IMR-90 (cell line): ENCODE results near the gene JKAMP. TPM values are rescaled to one million over a fixed set of nuclear protein-coding genes. Genes with fewer than 3 reads are reported as not detected.

Source experiments
- ATAC-seq: fragments of 200-7000 bp; cut with Tn5 transposase; 2 replicates; pipeline ENCODE4 v1.9.1; 2020; ENCODE audit warnings: low read depth, mild to moderate bottlenecking, moderate library complexity
- BruUV-seq: library from RNA; stranded (reverse); fragments of 400-500 nt; replicated peaks from 2 replicates; lab custom pipeline; 2021; lab: Mats Ljungman, UMichigan
- CTCF ChIA-PET: fragments of 300-600 bp; formaldehyde crosslinking; extraction: SDS; loops from one replicate; lab custom pipeline; 2021; ENCODE audit warnings: antibody characterized with exemption; lab: Yijun Ruan, JAX
- POLR2A ChIA-PET: fragments of 300-600 bp; sonication (Branson Sonifier 250); formaldehyde crosslinking; loops from one replicate; lab custom pipeline; 2022; ENCODE audit warnings: antibody characterized with exemption; ENCODE audit not compliant: unreplicated experiment; lab: Charles Lee
- DNase-seq: peaks from one replicate; pipeline ENCODE4 v3.0.0; 2013
- H2AFZ ChIP-seq: replicated peaks from 2 replicates; pipeline ENCODE3; 2013; ENCODE audit warnings: low read length, mild to moderate bottlenecking; ENCODE audit not compliant: poor library complexity
- H2AK5ac ChIP-seq: 2 replicates; pipeline ENCODE4 v1.6.1; 2013; ENCODE audit warnings: low read depth, low read length, inconsistent platforms
- H2AK9ac ChIP-seq: replicated peaks from 2 replicates; pipeline ENCODE3; 2013; ENCODE audit warnings: mild to moderate bottlenecking, low read depth, low read length, moderate library complexity; ENCODE audit not compliant: poor library complexity
- H2BK120ac ChIP-seq: 2 replicates; pipeline ENCODE4 v1.6.1; 2013; ENCODE audit warnings: low read depth, low read length, inconsistent platforms
- H2BK15ac ChIP-seq: 3 replicates; pipeline ENCODE4 v1.6.1; 2013; ENCODE audit warnings: low read depth, low read length, inconsistent platforms
- H2BK20ac ChIP-seq: 2 replicates; pipeline ENCODE4 v1.6.1; 2013; ENCODE audit warnings: low read depth, mild to moderate bottlenecking, inconsistent platforms, low read length, moderate library complexity
- H2BK5ac ChIP-seq: 2 replicates; pipeline ENCODE4 v1.6.1; 2013; ENCODE audit warnings: mild to moderate bottlenecking, low read depth, low read length, inconsistent platforms; ENCODE audit not compliant: poor library complexity, severe bottlenecking
- H3K14ac ChIP-seq: replicated peaks from 2 replicates; pipeline ENCODE4 v1.6.1; 2013; ENCODE audit warnings: low read depth, low read length, inconsistent platforms
- H3K18ac ChIP-seq: 2 replicates; pipeline ENCODE4 v1.6.1; 2013; ENCODE audit warnings: low read depth, low read length, control low read depth
- H3K23ac ChIP-seq: 2 replicates; pipeline ENCODE4 v1.6.1; 2013; ENCODE audit warnings: low read depth, low read length, inconsistent platforms
- H3K27ac ChIP-seq: 2 replicates; pipeline ENCODE4 v1.5.1; 2013; ENCODE audit warnings: mild to moderate bottlenecking, control low read depth, low read length; ENCODE audit not compliant: insufficient read depth
- H3K27me3 ChIP-seq: 2 replicates; pipeline ENCODE4 v1.6.1; 2013; ENCODE audit warnings: low read length; ENCODE audit not compliant: control insufficient read depth, insufficient read depth
- H3K36me3 ChIP-seq: 2 replicates; pipeline ENCODE4 v1.6.1; 2013; ENCODE audit warnings: low read length, mixed read lengths; ENCODE audit not compliant: control insufficient read depth, insufficient read depth
- H3K4ac ChIP-seq: 2 replicates; pipeline ENCODE4 v1.6.1; 2013; ENCODE audit warnings: low read depth, low read length, inconsistent platforms
- H3K4me1 ChIP-seq: 2 replicates; pipeline ENCODE4 v1.6.1; 2013; ENCODE audit warnings: low read length, mixed read lengths; ENCODE audit not compliant: control insufficient read depth, insufficient read depth
- H3K4me2 ChIP-seq: 2 replicates; pipeline ENCODE4 v1.6.1; 2013; ENCODE audit warnings: low read depth, mild to moderate bottlenecking, control low read depth, low read length, moderate library complexity
- H3K4me3 ChIP-seq: 2 replicates; pipeline ENCODE4 v1.5.1; 2013; ENCODE audit warnings: low read depth, mild to moderate bottlenecking, control low read depth, low read length, moderate library complexity; ENCODE audit not compliant: insufficient read depth
- H3K56ac ChIP-seq: 2 replicates; pipeline ENCODE4 v1.6.1; 2013; ENCODE audit warnings: low read length, inconsistent platforms; ENCODE audit not compliant: insufficient read depth; ENCODE audit errors: extremely low read depth
- H3K79me1 ChIP-seq, 2 experiments: 2 replicates each; pipeline ENCODE4 v1.6.1; 2013; ENCODE audit warnings: low read length in 2 of 2, inconsistent platforms in 1 of 2, low read depth in 1 of 2
- H3K9ac ChIP-seq: 2 replicates; pipeline ENCODE4 v1.6.1; 2013; ENCODE audit warnings: low read depth, low read length, control low read depth
- H3K9me1 ChIP-seq: 2 replicates; pipeline ENCODE4 v1.6.1; 2013; ENCODE audit warnings: low read length, inconsistent platforms; ENCODE audit not compliant: insufficient read depth
- H3K9me3 ChIP-seq: 2 replicates; pipeline ENCODE4 v1.6.1; 2013; ENCODE audit warnings: low read length; ENCODE audit not compliant: control insufficient read depth, insufficient read depth
- H4K20me1 ChIP-seq: 2 replicates; pipeline ENCODE4 v1.6.1; 2013; ENCODE audit warnings: low read length, inconsistent platforms; ENCODE audit not compliant: insufficient read depth
- H4K5ac ChIP-seq: 2 replicates; pipeline ENCODE4 v1.6.1; 2013; ENCODE audit warnings: mild to moderate bottlenecking, low read depth, low read length, control low read depth
- H4K8ac ChIP-seq, 2 experiments: 2 replicates each; pipeline ENCODE4 v1.6.1; 2013; ENCODE audit warnings: low read depth in 2 of 2, low read length in 2 of 2, control low read depth in 1 of 2, inconsistent platforms in 1 of 2
- H4K91ac ChIP-seq: 2 replicates; pipeline ENCODE4 v1.6.1; 2013; ENCODE audit warnings: low read depth, low read length, inconsistent platforms; ENCODE audit not compliant: insufficient read depth
- CEBPB ChIP-seq: IDR thresholded peaks from 2 replicates; pipeline ENCODE4 v1.6.1; 2012; ENCODE audit warnings: low read depth, low read length, improper control_type of control experiment
- CTCF ChIP-seq: conservative IDR thresholded peaks from 2 replicates; pipeline ENCODE4 v1.5.1; 2012; ENCODE audit warnings: mild to moderate bottlenecking, low read depth, low read length, improper control_type of control experiment
- FOS ChIP-seq: fragments of 150-350 bp; IDR thresholded peaks from 2 replicates; pipeline ENCODE4 v1.6.1; 2016; ENCODE audit warnings: low read depth, low read length
- MAFK ChIP-seq: IDR thresholded peaks from 2 replicates; pipeline ENCODE4 v1.6.1; 2012; ENCODE audit warnings: low read depth, low read length, improper control_type of control experiment
- POLR2A ChIP-seq: IDR thresholded peaks from 2 replicates; pipeline ENCODE4 v1.6.1; 2012; ENCODE audit warnings: mild to moderate bottlenecking, low read depth, low read length
- RAD21 ChIP-seq: IDR thresholded peaks from 2 replicates; pipeline ENCODE4 v1.6.1; 2012; ENCODE audit warnings: low read length, improper control_type of control experiment
- RCOR1 ChIP-seq: IDR thresholded peaks from 2 replicates; pipeline ENCODE4 v1.6.1; 2012; ENCODE audit warnings: mild to moderate bottlenecking, low read length, improper control_type of control experiment; ENCODE audit not compliant: insufficient replicate concordance
- USF2 ChIP-seq: fragments of 150-350 bp; IDR thresholded peaks from 2 replicates; pipeline ENCODE4 v1.6.1; 2017; ENCODE audit warnings: mild to moderate bottlenecking, antibody characterized with exemption, low read length, low read depth
- WGBS, 2 experiments: methylation state at CpG; one replicate each; pipeline versions ENCODE4 v1.1.5 to v1.1.7; 2013; ENCODE audit warnings: missing lambda C conversion rate in 2 of 2; ENCODE audit not compliant: insufficient read length in 1 of 2; ENCODE audit errors: extremely low coverage in 2 of 2; 5-methylcytosine and 5-hydroxymethylcytosine counted together
- dilution Hi-C: fragments of 300-500 bp; cut with HindIII; formaldehyde crosslinking; loops from one replicate; pipeline ENCODE4 v1.14.3; 2018; ENCODE audit warnings: low sequenced_read_pairs; ENCODE audit not compliant: unreplicated experiment
- in situ Hi-C: fragments of 300-500 bp; cut with MboI; formaldehyde crosslinking; loops from 3 replicates; pipeline ENCODE4 v1.14.3; 2019; ENCODE audit warnings: low sequenced_read_pairs, inconsistent platforms, mixed read lengths
- intact Hi-C: fragments of 100-400 bp; cut with micrococcal nuclease; formaldehyde crosslinking; loops from 2 replicates; pipeline ENCODE4 v1.10.0; 2022
- polyA plus RNA-seq, 3 experiments: library from polyadenylated mRNA; depleted of rRNA; stranded (reverse); fragments of >200 nt; gene quantifications; 2 replicates each; pipeline ENCODE4 v1.2.3, GENCODE V29; 2012; ENCODE audit warnings: low replicate concordance in 1 of 3
- total RNA-seq: library from RNA; depleted of rRNA; stranded (reverse); fragments of >200 nt; gene quantifications from 2 replicates; pipeline ENCODE4 v1.2.3, GENCODE V29; 2012

JKAMP gene
- total and polyA plus RNA-seq, 2 of the 4 experiments (the other 2 are of a cell fraction), result 62.2 to 101 TPM

GRCh38 chr14:59461891-59462290, 22.4 kb upstream of the JKAMP start:
- Histone ChIP-seq H3K27ac (no peak overlapping the region), H3K36me3 (peaks cover 22% of the 10 kb centered on the region), H4K5ac (no peak overlapping the region), H3K4me2 (no peak overlapping the region), H2AFZ (no peak overlapping the region), H3K56ac (no peak overlapping the region), H3K18ac (no peak overlapping the region), H4K8ac (no peak overlapping the region), H4K91ac (no peak overlapping the region), H2BK5ac (no peak overlapping the region), H3K27me3 (no peaks in the 10 kb centered on the region), H2BK15ac (no peak overlapping the region), H2BK120ac (no peak overlapping the region), H2AK5ac (no peak overlapping the region), H3K14ac (no peak overlapping the region), H3K4me1 (peaks cover 6% of the 10 kb centered on the region), H4K20me1 (peaks cover 22% of the 10 kb centered on the region; the same call in 1 of the 2 replicates), H3K79me1 (peaks cover 12 to 17% of the 10 kb centered on the region in 2 experiments; a peak in 3 of 4 replicates), H2AK9ac (no peak overlapping the region), H2BK20ac (no peak overlapping the region), H3K9ac (no peak overlapping the region), H3K9me1 (peaks cover 7% of the 10 kb centered on the region; the same call in 1 of the 2 replicates), H3K4me3 (no peak overlapping the region), H3K23ac (no peak overlapping the region), H3K9me3 (no peaks in the 10 kb centered on the region; the same call in 1 of the 2 replicates), H3K4ac (no peak overlapping the region)
- WGBS, 2 experiments, result no CpG with 5 or more reads among the region's 1 CpG
- CTCF ChIA-PET, result no interaction called here
- intact Hi-C loops, result no loop called here
- no TSS peak for BruUV-seq
- TF ChIP-seq CEBPB (no peak), MAFK (no peak), RAD21 (no peak), USF2 (no peak), CTCF (no peak), FOS (no peak), POLR2A (no peak), RCOR1 (no peak)
- in situ Hi-C loops, result loop anchor here (25.0 kb wide), 2 partner anchors 825 to 975 kb away; partner anchors contain the start of gene DACT1
- ATAC-seq (no peak), DNase-seq (no peak)
- dilution Hi-C loops, result no loop called here
- POLR2A ChIA-PET, result no interaction called here
